COLO829 (cell line): ENCODE results near the gene DEFB123.
"Not testable (repeated sequence)": the region's sequence is repeated elsewhere in the genome, so short reads cannot be mapped to it uniquely, and the experiment has no call there.

ENCODE experiments used
- DNase-seq: peaks from one replicate; pipeline ENCODE4 v3.0.0; 2012; ENCODE audit warnings: low spot score

DEFB123 gene

GRCh38 chr20:31440012-31440659, at the start of gene DEFB123:
Gene DEFB123, plus strand, starts transcription at chr20:31440632. Its CDS starts 67 bp downstream, at chr20:31440699.
- no peak for DNase-seq

GRCh38 chr20:31392836-31393235, 47.6 kb upstream of the DEFB123 start:
- DNase-seq: no peak

GRCh38 chr20:31394900-31395299, 45.5 kb upstream of the DEFB123 start:
- DNase-seq: no peak

GRCh38 chr20:31403886-31404285, 36.5 kb upstream of the DEFB123 start:
- DNase-seq: no peak

- no peak for DNase-seq
Measured at GRCh38 chr20:31406115-31406514, 34.3 kb upstream of the DEFB123 start, which contains the start of gene DEFB121. Gene DEFB121, minus strand, starts transcription at chr20:31406215. Its CDS starts 63 bp downstream, at chr20:31406152.

GRCh38 chr20:31410011-31410410, 30.4 kb upstream of the DEFB123 start:
- no peak for DNase-seq

- no peak for DNase-seq
Measured at GRCh38 chr20:31414381-31414780, 26.1 kb upstream of the DEFB123 start.

GRCh38 chr20:31415653-31416052, 24.8 kb upstream of the DEFB123 start:
- no peak for DNase-seq

GRCh38 chr20:31418307-31418706, 22.1 kb upstream of the DEFB123 start:
- no peak for DNase-seq

- peak; percentile 51 for DNase-seq
Measured at GRCh38 chr20:31425797-31426196, 14.6 kb upstream of the DEFB123 start.

- DNase-seq: not testable (repeated sequence)
Measured at GRCh38 chr20:31426891-31427551, 13.4 kb upstream of the DEFB123 start.

GRCh38 chr20:31427576-31427975, 12.9 kb upstream of the DEFB123 start:
- not testable (repeated sequence) for DNase-seq

GRCh38 chr20:31430568-31431115, 9.8 kb upstream of the DEFB123 start:
- no peak for DNase-seq

- DNase-seq: no peak
Measured at GRCh38 chr20:31446084-31446819, 5.8 kb downstream of the DEFB123 start.

- DNase-seq: no peak
Measured at GRCh38 chr20:31449511-31450414, 9.3 kb downstream of the DEFB123 start.

GRCh38 chr20:31452575-31452974, 12.1 kb downstream of the DEFB123 start:
- no peak for DNase-seq

- no peak for DNase-seq
Measured at GRCh38 chr20:31454361-31454760, 13.9 kb downstream of the DEFB123 start.

- DNase-seq: not testable (repeated sequence)
Measured at GRCh38 chr20:31470946-31471345, 30.5 kb downstream of the DEFB123 start.

GRCh38 chr20:31472395-31473330, 32.2 kb downstream of the DEFB123 start:
- no peak for DNase-seq

GRCh38 chr20:31473331-31474096, 33.1 kb downstream of the DEFB123 start:
- no peak for DNase-seq
